ENCODE measurements around the gene BAG2. TPM values are rescaled to one million over a fixed set of nuclear protein-coding genes. Genes with fewer than 3 reads are reported as not detected.
A peak's percentile ranks its signal among the peaks of the same experiment; 100 is the strongest.

The BAG2 gene
- total RNA-seq, 1 donor from 2014 or later: 1.5 TPM

GRCh38 chr6:57174511-57174907 is 2.4 kb downstream of the BAG2 start:
- no peak for DNase-seq

GRCh38 chr6:57177545-57178265 is 5.6 kb downstream of the BAG2 start:
- DNase-seq: no peak

- no peak for DNase-seq
Observed at GRCh38 chr6:57180596-57180995, 8.5 kb downstream of the BAG2 start.

GRCh38 chr6:57182017-57182432 is 9.9 kb downstream of the BAG2 start:
- DNase-seq: no peak

GRCh38 chr6:57183336-57183735 is 11.2 kb downstream of the BAG2 start:
- DNase-seq: no peak

GRCh38 chr6:57190140-57190539 is 18.0 kb downstream of the BAG2 start:
- DNase-seq: peak; percentile 27

- no peak for DNase-seq
Observed at GRCh38 chr6:57193177-57193576, 21.1 kb downstream of the BAG2 start.

GRCh38 chr6:57195457-57195856 is 23.3 kb downstream of the BAG2 start:
- DNase-seq: no peak

- no peak for DNase-seq
Observed at GRCh38 chr6:57198926-57199636, 27.0 kb downstream of the BAG2 start.

GRCh38 chr6:57201718-57202117 is 29.6 kb downstream of the BAG2 start:
- no peak for DNase-seq

GRCh38 chr6:57205550-57206328 is 33.6 kb downstream of the BAG2 start:
- no peak for DNase-seq

- peak; percentile 7 for DNase-seq
Observed at GRCh38 chr6:57207141-57207540, 35.0 kb downstream of the BAG2 start.

GRCh38 chr6:57207872-57208271 is 35.7 kb downstream of the BAG2 start:
- no peak for DNase-seq

GRCh38 chr6:57209030-57209429 is 36.9 kb downstream of the BAG2 start:
- no peak for DNase-seq

- no peak for DNase-seq
Observed at GRCh38 chr6:57210060-57210459, 37.9 kb downstream of the BAG2 start.

GRCh38 chr6:57215260-57215659 is 43.1 kb downstream of the BAG2 start:
- no peak for DNase-seq

- DNase-seq: no peak
Observed at GRCh38 chr6:57216235-57217101, 44.3 kb downstream of the BAG2 start.

- no peak for DNase-seq
Observed at GRCh38 chr6:57217270-57217669, 45.1 kb downstream of the BAG2 start.

- DNase-seq: no peak
Observed at GRCh38 chr6:57220083-57220703, 48.1 kb downstream of the BAG2 start.

- DNase-seq: peak; percentile 71
Observed at GRCh38 chr6:57221191-57221935, 49.2 kb downstream of the BAG2 start.
